EH (cell line): Measurements from ENCODE around the gene ITIH5.
"Not testable (repeated sequence)": the region's sequence is repeated elsewhere in the genome, so short reads cannot be mapped to it uniquely, and the experiment has no call there.

Experiments
- DNase-seq: peaks from one replicate; pipeline ENCODE4 v3.0.0-alpha.2; 2015; ENCODE audit warnings: low read depth

The ITIH5 gene

GRCh38 chr10:7666253-7667023 lies at the start of gene ITIH5:
ITIH5 (minus strand) TSS chr10:7666966; CDS start chr10:7666892, 74 bp downstream.
- DNase-seq: no peak

- DNase-seq: no peak
Measured at GRCh38 chr10:7715515-7715914, 48.7 kb upstream of the ITIH5 start.

GRCh38 chr10:7711075-7711474 lies 44.3 kb upstream of the ITIH5 start:
- DNase-seq: not testable (repeated sequence)

GRCh38 chr10:7710446-7710845 lies 43.7 kb upstream of the ITIH5 start:
- DNase-seq: no peak

GRCh38 chr10:7708832-7709231 lies 42.1 kb upstream of the ITIH5 start:
- no peak for DNase-seq

- no peak for DNase-seq
Measured at GRCh38 chr10:7707858-7708622, 41.3 kb upstream of the ITIH5 start.

- DNase-seq: no peak
Measured at GRCh38 chr10:7707102-7707501, 40.3 kb upstream of the ITIH5 start.

GRCh38 chr10:7706534-7707073 lies 39.8 kb upstream of the ITIH5 start:
- DNase-seq: no peak

GRCh38 chr10:7705341-7705740 lies 38.6 kb upstream of the ITIH5 start:
- DNase-seq: no peak

GRCh38 chr10:7704071-7705016 lies 37.6 kb upstream of the ITIH5 start:
- no peak for DNase-seq

GRCh38 chr10:7703140-7703539 lies 36.4 kb upstream of the ITIH5 start, which contains the start of gene ITIH2:
ITIH2 (plus strand) TSS chr10:7703316; CDS start chr10:7703435, 119 bp downstream.
- no peak for DNase-seq

GRCh38 chr10:7702288-7702812 lies 35.6 kb upstream of the ITIH5 start:
- DNase-seq: no peak

- DNase-seq: no peak
Measured at GRCh38 chr10:7701158-7701742, 34.5 kb upstream of the ITIH5 start.

GRCh38 chr10:7700577-7701125 lies 33.9 kb upstream of the ITIH5 start:
- no peak for DNase-seq

GRCh38 chr10:7697426-7697825 lies 30.7 kb upstream of the ITIH5 start:
- DNase-seq: no peak

GRCh38 chr10:7696545-7696944 lies 29.8 kb upstream of the ITIH5 start:
- no peak for DNase-seq

GRCh38 chr10:7693194-7693593 lies 26.4 kb upstream of the ITIH5 start:
- DNase-seq: not testable (repeated sequence)

GRCh38 chr10:7692368-7692767 lies 25.6 kb upstream of the ITIH5 start:
- DNase-seq: not testable (repeated sequence)

- DNase-seq: not testable (repeated sequence)
Measured at GRCh38 chr10:7690885-7691597, 24.3 kb upstream of the ITIH5 start.

- DNase-seq: no peak
Measured at GRCh38 chr10:7689591-7689990, 22.8 kb upstream of the ITIH5 start.
